SK-N-SH (cell line): ENCODE data around the gene CCDC68. TPM values are rescaled to one million over a fixed set of nuclear protein-coding genes. Genes with fewer than 3 reads are reported as not detected.

Source experiments
- CTCF ChIA-PET: fragments of 300-600, 350-600 bp; formaldehyde crosslinking; extraction: SDS; loops from one replicate; lab custom pipeline; 2021; lab: Yijun Ruan, JAX
- POLR2A ChIA-PET: fragments of 350-600 bp; sonication (Branson Sonifier 250); formaldehyde crosslinking; extraction: SDS; loops from one replicate; lab custom pipeline; 2020; ENCODE audit warnings: antibody characterized with exemption, inconsistent platforms; lab: Yijun Ruan, JAX
- DNase-seq: peaks from one replicate; pipeline ENCODE4 v3.0.0; 2012
- H2AFZ ChIP-seq: fragments of 200-600 bp; sonication (generic); 2 replicates; pipeline ENCODE4 v1.8.1; 2016; ENCODE audit warnings: antibody characterized with exemption, mild to moderate bottlenecking, low read depth
- H3F3A ChIP-seq: fragments of 200-600 bp; sonication (generic); replicated peaks from 2 replicates; pipeline ENCODE3; 2016; ENCODE audit warnings: antibody characterized with exemption, mild to moderate bottlenecking; ENCODE audit not compliant: insufficient read depth
- H3K27ac ChIP-seq, 2 experiments: fragments of 200-500 bp in 1 of 2; fragments of 200-600 bp in 1 of 2; sonication (Bioruptor generic) in 1 of 2; sonication (generic), shearing (Covaris generic) in 1 of 2; 2 replicates each; pipeline versions ENCODE4 v1.5.1 to v1.6.1; 2014 to 2016; ENCODE audit warnings: low read depth in 2 of 2, inconsistent platforms in 1 of 2, low read length in 1 of 2, mild to moderate bottlenecking in 1 of 2, mixed read lengths in 1 of 2
- H3K27me3 ChIP-seq: fragments of 200-600 bp; sonication (generic), shearing (Covaris generic); 2 replicates; pipeline ENCODE4 v1.6.1; 2016; ENCODE audit warnings: mixed run types; ENCODE audit not compliant: insufficient read depth
- H3K36me3 ChIP-seq, 2 experiments: fragments of 200-500 bp in 1 of 2; fragments of 200-600 bp in 1 of 2; sonication (Bioruptor generic) in 1 of 2; sonication (generic) in 1 of 2; replicated peaks in 1 of 2; 2 replicates each; pipeline versions ENCODE3 to v1.5.1; 2014 to 2016; ENCODE audit warnings: low read length in 1 of 2, mild to moderate bottlenecking in 1 of 2; ENCODE audit not compliant: insufficient read depth in 2 of 2, control insufficient read depth in 1 of 2
- H3K4me1 ChIP-seq, 2 experiments: fragments of 200-500 bp in 1 of 2; fragments of 200-600 bp in 1 of 2; sonication (Bioruptor generic) in 1 of 2; sonication (generic), shearing (Covaris generic) in 1 of 2; 2 replicates each; pipeline versions ENCODE4 v1.5.1 to v1.6.1; 2014 to 2016; ENCODE audit warnings: low read depth in 1 of 2, low read length in 1 of 2, mixed run types in 1 of 2; ENCODE audit not compliant: insufficient read depth in 2 of 2, control insufficient read depth in 1 of 2
- H3K4me2 ChIP-seq: fragments of 200-600 bp; sonication (generic), shearing (Covaris generic); 2 replicates; pipeline ENCODE4 v1.6.1; 2017; ENCODE audit warnings: mixed run types
- H3K4me3 ChIP-seq, 2 experiments: fragments of 200-500 bp in 1 of 2; fragments of 200-600 bp in 1 of 2; sonication (Bioruptor generic) in 1 of 2; sonication (generic), shearing (Covaris generic) in 1 of 2; 2 replicates each; pipeline versions ENCODE4 v1.5.1 to v1.8.1; 2014 to 2016; ENCODE audit warnings: low read depth in 2 of 2, inconsistent platforms in 1 of 2, low read length in 1 of 2, mild to moderate bottlenecking in 1 of 2, mixed read lengths in 1 of 2, moderate library complexity in 1 of 2
- H3K79me2 ChIP-seq: fragments of 200-600 bp; sonication (generic); 2 replicates; pipeline ENCODE4 v1.8.1; 2017; ENCODE audit warnings: mild to moderate bottlenecking; ENCODE audit not compliant: insufficient read depth
- H3K9ac ChIP-seq: fragments of 200-600 bp; sonication (generic); 2 replicates; pipeline ENCODE4 v1.6.1; 2017; ENCODE audit warnings: mixed run types
- H3K9me2 ChIP-seq: fragments of 200-600 bp; sonication (generic); 2 replicates; pipeline ENCODE4 v1.6.1; 2017; ENCODE audit warnings: mixed run types
- H3K9me3 ChIP-seq: fragments of 200-600 bp; sonication (generic); 2 replicates; pipeline ENCODE4 v1.6.1; 2017; ENCODE audit warnings: mixed run types, mild to moderate bottlenecking, moderate library complexity
- H4K20me1 ChIP-seq: fragments of 200-600 bp; sonication (generic); 2 replicates; pipeline ENCODE4 v1.6.1; 2017; ENCODE audit warnings: mild to moderate bottlenecking, mixed run types; ENCODE audit not compliant: insufficient read depth
- CHD2 ChIP-seq: fragments of 150-350 bp; IDR thresholded peaks from 2 replicates; pipeline ENCODE4 v1.6.1; 2018; ENCODE audit warnings: low read length; ENCODE audit not compliant: partially characterized antibody
- CTCF ChIP-seq: fragments of 200-600 bp; sonication (generic); IDR thresholded peaks from 2 replicates; pipeline ENCODE4 v1.6.1; 2017; ENCODE audit warnings: antibody characterized with exemption, mild to moderate bottlenecking, moderate library complexity
- ELF1 ChIP-seq: IDR thresholded peaks from 2 replicates; pipeline ENCODE4 v1.4.0; 2012
- GABPA ChIP-seq: IDR thresholded peaks from 2 replicates; pipeline ENCODE4 v1.4.0; 2012; ENCODE audit warnings: low read depth, mild to moderate bottlenecking
- GATA2 ChIP-seq: sonication (generic); formaldehyde crosslinking; IDR thresholded peaks from 2 replicates; pipeline ENCODE4 v1.5.0; 2020; ENCODE audit warnings: mild to moderate bottlenecking, missing genetic modification reagents
- IRF3 ChIP-seq: fragments of 150-350 bp; IDR thresholded peaks from 2 replicates; pipeline ENCODE4 v1.6.1; 2016; ENCODE audit warnings: mild to moderate bottlenecking, low read depth, low read length
- MEF2A ChIP-seq: IDR thresholded peaks from 2 replicates; pipeline ENCODE4 v1.4.0; 2012; ENCODE audit warnings: low read depth, borderline replicate concordance
- MXI1 ChIP-seq: IDR thresholded peaks from 2 replicates; pipeline ENCODE4 v1.6.1; 2012; ENCODE audit warnings: mild to moderate bottlenecking, low read depth, low read length, improper control_type of control experiment
- NFIC ChIP-seq: IDR thresholded peaks from 2 replicates; pipeline ENCODE4 v1.4.0; 2012; ENCODE audit warnings: borderline replicate concordance
- RCOR1 ChIP-seq: fragments of 150-350 bp; IDR thresholded peaks from 2 replicates; pipeline ENCODE4 v1.6.1; 2017; ENCODE audit warnings: antibody characterized with exemption, low read length
- RFX5 ChIP-seq: IDR thresholded peaks from 2 replicates; pipeline ENCODE4 v1.6.1; 2012; ENCODE audit warnings: mild to moderate bottlenecking, improper control_type of control experiment, low read length
- SMC3 ChIP-seq: IDR thresholded peaks from 2 replicates; pipeline ENCODE4 v1.6.1; 2012; ENCODE audit warnings: low read depth, low read length, improper control_type of control experiment
- TAF1 ChIP-seq: IDR thresholded peaks from 2 replicates; pipeline ENCODE4 v1.6.1; 2012; ENCODE audit warnings: low read depth, mild to moderate bottlenecking, low read length, moderate library complexity, borderline replicate concordance
- USF1 ChIP-seq: IDR thresholded peaks from 2 replicates; pipeline ENCODE4 v1.4.0; 2012; ENCODE audit warnings: low read depth, borderline replicate concordance
- YY1 ChIP-seq: IDR thresholded peaks from 2 replicates; pipeline ENCODE4 v1.4.0; 2012; ENCODE audit warnings: low read depth, mild to moderate bottlenecking
- ZBTB33 ChIP-seq: IDR thresholded peaks from 2 replicates; pipeline ENCODE4 v1.4.0; 2012; ENCODE audit warnings: low read depth, borderline replicate concordance
- WGBS: methylation state at CpG from one replicate; pipeline ENCODE4 v1.1.6; 2017; ENCODE audit warnings: low lambda C conversion rate; 5-methylcytosine and 5-hydroxymethylcytosine counted together
- polyA plus RNA-seq, 3 experiments: library from polyadenylated mRNA; depleted of rRNA; stranded (reverse); fragments of >200 nt; gene quantifications; 2 replicates each; pipeline ENCODE4 v1.2.3, GENCODE V29; 2012

The CCDC68 gene
- polyA plus RNA-seq, 1 of the 3 experiments (the other 2 are of a cell fraction): not detected

GRCh38 chr18:54961868-54962267 is 2.6 kb upstream of the CCDC68 start:
- CTCF ChIA-PET: interaction anchor here (1.3 kb wide), 1 partner anchor 13 kb away, joined by 4 read pairs; no protein-coding TSS in a partner anchor
- Histone ChIP-seq H3K4me2 (no peak overlapping the region), H3K36me3 (no peaks in the 10 kb centered on the region), H3K4me1 (peaks cover 0 to 6% of the 10 kb centered on the region in 2 experiments; a peak in 2 of 4 replicates), H3K9ac (no peak overlapping the region), H3K4me3 (no peak overlapping the region), H2AFZ (no peak overlapping the region), H4K20me1 (no peaks in the 10 kb centered on the region), H3F3A (no peaks in the 10 kb centered on the region), H3K9me2 (no peaks in the 10 kb centered on the region), H3K79me2 (no peaks in the 10 kb centered on the region), H3K9me3 (no peaks in the 10 kb centered on the region), H3K27me3 (no peaks in the 10 kb centered on the region), H3K27ac (no peak overlapping the region)
- no peak for DNase-seq
- WGBS: 77% methylated on average over 4 of the region's 4 CpGs
- no peak for TF ChIP-seq TAF1
- no peak for TF ChIP-seq MEF2A
- TF ChIP-seq YY1: no peak
- no peak for TF ChIP-seq CTCF
- no peak for TF ChIP-seq RCOR1
- no peak for TF ChIP-seq GABPA
- no peak for TF ChIP-seq SMC3
- TF ChIP-seq MXI1: no peak
- no peak for TF ChIP-seq GATA2 (CRISPR knock-in tag)
- no peak for TF ChIP-seq IRF3
- TF ChIP-seq RFX5: no peak
- no peak for TF ChIP-seq ELF1
- TF ChIP-seq NFIC: no peak
- no peak for TF ChIP-seq USF1
- no peak for TF ChIP-seq ZBTB33
- TF ChIP-seq CHD2: no peak
- POLR2A ChIA-PET: no interaction called here
